ENCODE data around the gene PARVB.
"Not testable (repeated sequence)": the region's sequence is repeated elsewhere in the genome, so short reads cannot be mapped to it uniquely, and the experiment has no call there.

PARVB gene

DNA sequence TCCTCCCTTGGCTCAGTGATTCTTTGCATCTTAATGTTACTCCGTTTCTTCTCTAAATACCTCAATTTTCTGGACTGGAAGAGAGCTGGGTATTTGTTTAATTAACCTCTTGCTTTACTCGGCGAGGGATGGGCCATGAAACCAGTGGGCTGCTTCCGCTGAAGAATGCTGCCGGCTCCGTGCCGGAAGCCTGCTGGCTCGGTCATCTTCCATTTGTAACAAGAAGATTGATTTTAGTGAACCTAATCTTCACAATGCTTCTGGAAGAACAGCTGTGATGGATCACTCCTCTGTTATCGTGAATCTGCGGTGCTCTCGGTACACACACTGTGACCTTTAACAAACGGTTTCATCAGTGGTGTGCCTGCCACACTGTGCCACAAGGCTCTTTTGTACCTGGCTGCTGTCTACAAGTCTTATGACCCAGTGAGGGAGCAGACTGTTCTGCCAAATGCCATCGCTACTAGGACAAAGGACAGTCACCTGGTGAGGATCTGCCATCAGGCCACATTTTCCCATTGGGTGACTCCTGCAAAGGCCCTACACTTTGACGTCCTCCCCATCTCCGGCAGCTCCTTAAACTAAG, 25.3 kb upstream of the PARVB start:
- no peak for DNase-seq

DNA sequence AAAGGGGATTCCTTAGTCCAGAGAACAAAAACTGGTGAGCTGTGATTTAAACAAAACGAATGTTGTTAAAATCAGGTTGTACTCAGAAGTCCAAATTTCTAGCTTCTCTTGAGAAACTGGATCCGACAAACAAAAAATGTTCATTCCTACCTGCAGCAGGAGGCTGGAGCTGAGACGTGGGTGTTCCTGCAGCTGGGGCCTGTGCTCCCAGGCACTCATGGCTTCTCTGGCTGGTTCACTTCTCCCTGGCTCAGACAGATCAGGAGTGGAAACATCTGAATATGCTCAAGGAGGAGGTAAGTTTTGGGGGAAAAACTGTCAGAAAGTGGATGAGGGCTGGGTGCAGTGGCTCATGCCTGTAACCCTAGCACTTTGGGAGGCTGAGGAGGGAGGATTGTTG, 24.7 kb upstream of the PARVB start:
- no peak for DNase-seq

DNA sequence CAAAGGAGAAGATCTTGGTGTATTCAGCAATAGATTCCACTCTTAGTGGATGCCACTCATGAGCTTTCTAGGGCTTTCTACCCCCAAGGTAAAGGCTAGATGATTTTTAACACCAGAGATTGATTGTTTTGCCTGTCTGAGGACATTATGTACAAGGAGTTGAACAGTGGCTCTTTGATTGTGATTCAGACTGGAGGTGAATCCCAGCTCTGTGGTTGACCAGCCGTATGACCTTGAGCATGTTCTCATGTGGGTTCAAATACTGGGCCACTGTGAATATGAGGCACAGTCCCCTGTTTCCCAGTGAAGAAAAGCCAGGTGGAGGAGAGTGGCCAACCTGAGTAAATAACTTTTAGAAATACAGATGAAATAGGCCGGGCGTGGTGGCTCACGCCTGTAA, 24.0 kb upstream of the PARVB start:
- DNase-seq: no peak

DNA sequence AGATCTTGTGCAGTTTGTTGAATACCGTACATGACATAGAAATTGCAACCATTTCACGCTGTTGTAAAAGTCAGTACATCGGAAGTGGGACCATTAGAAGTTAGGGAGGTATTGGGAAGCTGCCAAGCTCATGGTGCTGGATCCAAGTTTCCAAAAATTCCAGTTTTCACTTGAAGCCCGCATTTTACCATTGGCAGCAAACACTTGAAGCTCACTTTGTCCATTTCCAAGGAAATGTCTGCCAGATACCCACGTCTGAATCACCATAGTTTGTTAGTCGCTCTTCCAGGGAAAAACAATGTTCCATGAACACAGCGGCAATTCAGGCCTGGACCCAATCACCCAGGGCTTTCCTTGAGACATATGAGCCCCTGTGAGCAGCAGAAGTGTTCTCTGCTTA, 22.6 kb upstream of the PARVB start:
- DNase-seq: no peak

DNA sequence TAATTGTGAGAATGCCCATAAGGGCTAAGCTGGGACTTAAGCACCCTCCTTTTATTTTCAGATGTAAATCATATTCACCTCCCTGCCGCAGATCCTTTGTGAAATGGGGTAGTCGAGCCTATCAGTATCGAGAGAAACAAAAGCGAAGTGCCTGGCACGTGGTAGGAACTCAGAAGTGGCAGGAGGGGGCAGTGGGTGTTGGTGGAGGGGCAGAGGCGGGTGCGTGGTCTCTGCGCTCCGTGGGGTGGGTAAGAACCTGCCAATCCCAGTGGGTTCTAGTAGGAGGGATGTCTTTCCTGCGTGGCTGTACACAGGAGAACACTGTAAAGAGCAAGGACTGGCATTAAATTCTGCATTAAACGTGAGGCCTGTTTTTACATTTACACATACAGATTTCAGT, 21.8 kb upstream of the PARVB start:
- DNase-seq: no peak

DNA sequence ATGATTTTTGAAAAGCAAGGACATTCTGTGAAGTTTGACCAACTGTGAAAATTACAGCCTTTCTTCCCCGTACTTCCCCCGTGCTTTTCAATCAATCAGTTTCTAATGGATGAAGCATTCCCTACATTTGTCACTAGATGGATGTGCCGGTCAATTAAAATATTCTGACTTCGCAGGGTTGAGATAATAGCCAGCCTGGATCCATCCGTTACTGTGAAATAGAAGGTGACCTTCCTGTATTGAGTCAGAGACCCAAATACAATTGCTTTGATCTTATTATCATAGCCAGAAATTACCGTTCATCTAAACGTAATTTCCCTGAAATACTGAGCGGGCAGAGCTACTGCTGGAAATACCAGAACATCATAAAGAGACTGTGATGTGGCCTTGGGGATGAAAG, 21.1 kb upstream of the PARVB start:
- no peak for DNase-seq

DNA sequence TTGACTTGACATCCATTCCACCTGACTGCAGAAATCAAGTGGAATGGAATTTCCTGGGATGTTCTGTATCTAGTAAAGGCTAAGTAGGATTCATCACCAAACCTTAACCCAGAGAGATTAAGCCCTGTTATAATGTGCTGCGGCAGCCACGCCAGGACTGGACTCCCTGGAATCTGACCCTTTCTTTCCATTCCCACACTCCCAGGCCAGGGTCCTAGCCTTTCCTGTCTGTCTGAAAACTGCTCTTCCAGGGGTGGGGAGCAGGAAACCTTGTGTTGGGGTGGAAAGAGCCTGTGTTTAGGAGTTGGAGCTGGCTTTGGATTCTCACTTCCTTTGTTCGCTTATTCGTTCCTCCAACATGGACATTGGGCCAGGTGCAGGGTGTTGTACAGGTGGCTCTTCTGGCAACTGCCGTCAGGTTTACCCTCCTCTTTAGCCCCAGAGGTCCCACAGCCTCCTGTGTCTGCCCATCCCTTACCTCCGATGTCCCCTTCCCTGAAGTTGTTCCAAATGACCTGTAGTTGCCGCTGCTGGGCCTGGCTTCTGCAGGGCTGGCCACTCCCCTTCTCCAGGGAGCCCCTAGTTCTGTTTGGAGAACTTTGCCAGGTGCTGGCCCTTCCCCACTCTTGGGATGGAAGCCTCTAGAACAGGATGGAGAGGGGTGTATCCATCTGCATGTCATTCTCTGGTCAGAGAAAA, 20.5 kb upstream of the PARVB start:
- no peak for DNase-seq

DNA sequence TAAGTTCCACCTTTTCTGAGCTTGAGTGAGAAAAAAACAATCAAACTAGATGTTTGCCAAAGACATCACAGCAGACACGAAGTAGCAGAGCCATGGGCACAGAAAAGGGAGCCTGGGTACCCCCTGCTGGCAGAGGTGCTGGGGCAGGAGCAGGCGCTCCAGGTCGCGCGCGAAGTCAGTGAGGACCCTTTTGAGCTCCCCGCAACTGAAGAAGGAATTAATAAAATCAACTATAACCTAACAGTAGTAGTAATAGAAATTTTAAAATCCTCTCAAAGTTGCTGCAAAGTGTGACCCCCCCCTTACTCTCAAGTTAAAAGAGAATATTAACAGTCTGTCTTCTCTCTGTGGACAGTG, 20.0 kb upstream of the PARVB start:
- DNase-seq: no peak

DNA sequence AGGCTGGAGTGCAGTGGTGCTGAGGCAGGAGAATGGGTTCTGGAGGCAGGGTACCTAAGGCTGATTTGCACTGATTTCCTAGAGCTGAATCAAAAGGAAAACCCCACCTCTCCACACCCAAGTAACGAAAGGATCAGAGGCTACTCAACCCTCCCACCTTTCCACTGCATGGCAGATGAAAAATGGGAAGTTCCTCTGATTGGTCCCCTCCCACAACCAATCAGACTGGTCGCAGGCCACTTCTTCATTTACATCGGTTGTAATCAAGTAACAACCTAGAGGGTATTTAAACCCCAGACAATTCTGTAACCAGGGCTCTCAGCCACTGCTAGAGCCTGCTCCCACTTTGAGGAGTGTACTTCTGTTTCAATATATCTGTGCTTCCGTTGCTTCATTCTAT, 18.6 kb upstream of the PARVB start:
- no peak for DNase-seq

DNA sequence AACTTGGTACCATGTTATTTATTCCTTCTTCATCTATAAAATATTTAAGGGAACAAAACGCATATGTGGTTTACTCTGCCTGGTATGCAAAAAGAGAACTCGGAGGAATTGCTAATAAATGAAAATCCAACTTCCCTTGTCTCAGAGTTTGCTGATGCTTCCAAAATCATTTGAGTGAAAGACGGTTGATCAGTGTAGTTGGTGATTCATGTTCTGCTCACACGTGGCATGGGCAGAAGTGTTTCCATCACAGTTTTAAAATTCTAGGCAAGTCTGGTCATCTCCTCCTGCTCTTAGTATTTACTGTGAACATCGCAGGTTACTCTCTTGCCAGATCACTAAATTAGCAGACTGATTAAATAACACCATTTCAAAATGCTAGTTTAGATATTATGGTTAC, 11.9 kb upstream of the PARVB start:
- DNase-seq: no peak

DNA sequence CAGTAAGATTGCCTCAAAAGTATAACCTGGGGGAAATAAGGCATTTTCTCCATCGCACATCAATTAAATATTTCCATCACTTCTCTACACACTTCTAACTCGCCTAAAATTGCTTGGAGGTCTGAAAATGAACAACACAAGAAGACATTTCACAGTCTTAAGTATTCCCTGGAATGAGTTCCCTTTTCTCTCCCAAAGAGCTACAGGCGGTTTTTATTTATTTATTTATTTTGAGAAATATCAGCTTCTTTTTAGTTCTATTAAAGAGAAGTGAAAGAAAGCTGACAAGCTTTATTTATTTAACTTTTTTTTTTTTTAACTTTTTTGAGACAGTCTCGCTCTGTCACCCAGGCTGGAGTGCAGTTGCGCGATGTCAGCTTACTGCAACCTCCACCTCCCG, 11.5 kb upstream of the PARVB start:
- DNase-seq: no peak

DNA sequence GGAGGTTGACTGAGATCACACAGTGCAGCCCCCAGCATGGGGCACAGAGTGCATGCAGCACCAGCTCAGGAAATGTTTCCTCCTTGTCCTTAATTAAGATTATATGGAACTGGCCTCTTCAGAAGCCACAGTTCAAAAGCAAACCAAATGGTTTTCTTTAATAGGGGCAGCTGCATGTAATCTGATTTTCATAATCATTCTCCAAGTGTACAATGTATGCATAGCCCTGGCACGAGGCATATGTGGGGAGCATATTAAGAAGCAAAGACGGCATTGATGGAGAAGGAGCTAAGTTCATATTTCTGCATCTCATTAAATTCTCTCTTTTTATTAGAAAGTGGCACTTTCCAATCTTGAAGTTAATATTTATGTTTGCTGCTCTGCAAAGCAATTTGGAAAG, 9.9 kb upstream of the PARVB start:
- DNase-seq: no peak

DNA sequence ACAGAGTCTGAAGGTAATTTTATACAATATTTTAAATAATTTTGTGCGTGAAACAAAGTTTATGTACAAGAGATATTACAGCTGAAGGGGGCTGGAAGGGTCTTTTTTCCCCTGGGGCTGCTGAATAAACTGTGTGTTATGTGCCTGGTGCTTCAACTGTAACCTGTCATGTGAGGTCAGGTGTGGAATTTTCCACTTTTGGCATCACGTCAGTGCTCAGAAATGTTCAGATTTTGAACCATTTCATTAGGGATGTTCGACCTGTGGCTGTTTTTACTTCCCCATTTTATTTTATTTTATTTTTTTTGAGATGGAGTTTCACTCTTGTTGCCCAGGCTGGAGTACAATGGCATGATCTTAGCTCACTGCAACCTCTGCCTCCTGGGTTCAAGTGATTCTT, 7.5 kb upstream of the PARVB start:
- not testable (repeated sequence) for DNase-seq

DNA sequence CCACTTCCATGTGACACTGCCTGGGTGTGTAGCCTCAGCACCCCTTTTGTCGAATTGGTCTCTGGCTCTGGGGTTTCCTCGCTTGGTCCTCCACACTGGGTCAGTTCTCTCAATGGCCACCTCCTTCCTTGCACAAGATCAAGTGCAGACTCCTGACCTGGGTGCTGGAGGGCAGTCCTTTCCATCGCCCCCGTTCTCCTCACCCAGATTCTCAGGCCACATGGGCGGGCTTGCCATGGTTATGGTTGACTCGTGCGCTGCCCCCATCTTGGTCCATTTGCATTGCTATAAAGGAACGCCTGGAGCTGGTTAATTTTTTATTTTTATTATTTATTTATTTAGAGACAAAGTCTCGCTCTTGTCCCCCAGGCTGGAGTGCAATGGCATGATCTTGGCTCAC, 5.5 kb upstream of the PARVB start:
- DNase-seq: no peak

DNA sequence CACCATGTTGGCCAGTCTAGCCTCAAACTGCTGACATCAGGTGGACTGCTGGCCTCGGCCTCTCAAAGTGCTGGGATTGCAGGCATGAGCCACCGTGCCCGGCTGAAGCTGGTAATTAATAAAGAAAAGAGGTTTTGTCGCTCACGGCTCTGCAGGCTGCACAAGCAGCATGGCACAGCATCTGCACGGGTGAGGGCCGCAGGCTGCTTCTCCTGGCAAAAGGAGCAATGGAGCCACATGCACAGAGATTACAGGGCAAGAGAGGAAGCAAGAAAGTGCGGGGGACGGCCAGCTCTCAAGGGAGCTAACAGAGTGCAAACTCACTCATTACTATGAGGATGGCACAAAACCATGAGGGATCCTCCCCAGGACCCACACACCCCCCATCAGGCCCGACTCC, 4.7 kb upstream of the PARVB start:
- no peak for DNase-seq

DNA sequence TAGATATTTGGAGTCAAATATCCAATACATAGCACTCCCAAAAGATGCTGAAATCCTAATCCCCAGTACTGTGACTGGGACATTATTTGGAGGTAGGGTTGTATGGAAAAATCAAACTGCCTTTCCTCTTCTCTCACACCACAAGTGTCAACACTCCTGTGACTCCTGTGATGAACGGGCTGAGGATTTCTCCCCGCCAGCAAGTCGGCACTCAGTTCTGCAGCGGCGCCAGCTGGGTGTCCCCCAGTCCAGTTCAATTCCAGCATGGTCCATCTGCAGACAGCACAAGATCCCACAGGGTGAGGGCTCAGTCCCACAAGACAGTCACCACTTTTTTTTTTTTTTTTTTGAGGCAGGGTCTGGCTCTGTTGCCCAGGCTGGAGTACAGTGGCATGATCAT, 4.3 kb upstream of the PARVB start:
- DNase-seq: no peak

DNA sequence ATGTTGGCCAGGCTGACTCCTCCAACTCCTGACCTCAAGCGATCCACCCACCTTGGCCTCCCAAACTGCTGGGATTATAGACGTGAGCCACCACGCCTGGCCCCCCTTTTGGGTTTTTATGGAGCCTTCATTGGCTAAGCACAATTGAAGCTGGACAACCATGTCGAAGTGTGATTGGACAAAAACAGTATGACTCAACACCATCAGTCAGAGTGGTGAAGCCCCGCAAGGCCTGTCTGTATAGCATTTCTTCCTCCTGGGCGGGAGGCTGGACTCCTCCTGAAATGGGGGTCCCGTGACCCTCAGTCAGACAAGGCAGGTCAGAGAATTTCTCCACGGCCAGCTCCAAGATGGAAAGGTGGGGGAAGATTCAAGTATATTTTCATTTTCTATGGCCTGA, 3.1 kb upstream of the PARVB start:
- DNase-seq: no peak

DNA sequence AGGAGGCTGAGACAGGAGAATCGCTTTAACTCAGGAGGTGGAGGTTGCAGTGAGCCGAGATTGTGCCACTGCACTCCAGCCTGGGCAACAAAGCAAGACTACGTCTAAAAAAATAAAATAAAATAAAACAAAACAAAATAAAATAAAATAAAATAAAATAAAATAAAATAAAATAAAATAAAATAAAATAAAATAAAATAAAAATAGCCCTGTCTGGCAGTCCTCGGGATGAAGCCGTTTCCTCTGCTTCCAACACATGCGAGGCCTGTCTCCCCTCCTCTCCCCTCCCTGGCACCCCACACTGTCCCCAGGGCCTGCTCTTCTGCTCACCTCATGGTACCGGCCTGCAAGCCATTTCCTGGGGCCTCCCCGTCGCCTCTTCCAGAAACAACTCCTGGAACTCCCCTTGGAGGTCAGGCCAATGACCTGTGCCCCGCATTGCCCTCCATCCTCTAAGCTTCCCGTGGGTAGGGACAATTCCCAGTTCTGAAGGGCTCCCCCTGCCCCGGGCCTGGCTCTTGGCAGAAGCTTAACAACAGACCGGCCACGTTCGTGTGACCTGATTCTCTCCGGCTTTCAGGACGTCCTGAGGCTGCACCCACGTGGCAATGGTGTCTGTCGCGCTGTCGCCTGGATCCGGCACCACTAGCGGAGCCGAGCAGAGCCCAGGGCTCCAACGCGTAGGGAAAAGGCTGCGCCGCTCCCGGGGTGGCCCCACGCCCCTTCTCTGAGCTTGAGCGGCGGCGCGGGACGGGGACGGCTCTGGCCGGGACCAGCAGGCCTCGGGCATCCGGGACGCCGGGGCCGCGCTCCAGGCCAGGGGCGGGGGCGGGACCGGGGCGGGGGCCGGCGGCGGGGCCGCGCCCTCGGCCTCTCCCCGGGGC, 456 bp upstream of the PARVB start:
- peak; percentile 17 to 37 for DNase-seq

DNA sequence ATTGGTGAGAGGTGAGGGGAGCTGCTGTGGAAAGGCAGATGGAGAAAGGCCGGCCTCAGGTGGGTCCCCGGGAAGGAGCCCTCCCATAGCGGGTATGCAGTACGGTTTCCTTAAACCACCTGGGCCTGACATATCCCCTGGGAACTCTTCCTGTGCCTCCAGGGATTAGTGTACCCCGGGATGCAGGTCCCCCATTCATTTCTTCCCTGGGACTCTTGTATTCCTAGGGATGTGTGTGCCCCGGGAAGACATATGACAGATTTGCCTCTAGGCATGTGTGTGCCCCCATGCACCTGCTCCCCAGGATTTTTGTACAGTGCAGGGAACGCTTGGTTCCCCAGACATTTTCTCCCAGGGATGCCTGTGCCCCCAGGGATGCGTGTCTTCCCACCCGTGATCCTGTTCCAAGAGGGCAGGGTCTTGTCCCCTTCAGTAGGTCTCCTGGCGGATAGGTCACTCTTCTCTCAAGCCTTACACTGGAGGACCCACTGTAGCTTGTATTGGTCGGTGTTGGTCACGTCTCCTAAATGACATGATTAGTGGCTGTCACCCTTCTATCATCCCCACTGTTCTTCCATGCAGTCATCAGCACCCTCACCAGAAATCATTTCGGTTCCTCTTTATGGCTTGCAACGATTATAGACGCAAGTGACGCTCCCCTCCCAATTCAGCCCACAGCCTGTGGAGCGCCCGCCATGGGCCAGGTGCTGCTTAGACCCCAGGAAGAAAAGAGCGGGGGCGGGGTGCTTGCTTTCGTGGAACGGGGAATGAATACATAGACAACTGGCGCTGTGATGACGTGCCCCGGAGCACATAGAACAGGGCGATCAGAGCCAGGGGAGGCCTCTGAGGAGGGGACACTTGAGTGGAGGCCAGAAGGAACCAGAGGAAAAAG, 1.3 kb downstream of the PARVB start:
- no peak for DNase-seq

DNA sequence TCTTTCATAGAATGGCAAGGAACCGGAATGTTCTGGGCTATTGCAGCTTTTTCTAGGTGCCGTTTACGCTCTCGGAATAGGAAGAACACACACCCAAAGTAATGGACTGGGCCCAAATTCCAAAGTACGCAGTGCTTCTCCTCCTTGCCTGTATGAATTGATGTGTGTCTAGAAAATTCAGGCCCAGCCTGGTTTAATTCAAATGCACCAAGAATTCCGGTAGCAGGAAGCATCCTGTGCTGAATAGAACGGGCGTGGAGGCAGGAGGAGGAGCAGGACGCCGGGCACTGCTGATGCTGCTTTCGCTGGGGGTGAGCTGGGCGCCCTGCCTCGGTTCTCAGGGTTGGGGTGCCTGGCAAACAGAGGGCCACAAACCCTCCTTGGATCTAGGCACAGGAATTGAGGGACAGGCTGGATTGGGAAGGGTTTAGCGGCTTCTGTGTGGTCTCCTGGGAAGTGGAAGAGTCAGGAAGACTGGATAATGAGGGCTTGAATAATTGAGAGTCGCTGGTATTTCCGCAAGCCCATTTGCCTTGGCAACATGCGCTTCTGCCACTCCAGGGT, 2.0 kb downstream of the PARVB start:
- DNase-seq: no peak

DNA sequence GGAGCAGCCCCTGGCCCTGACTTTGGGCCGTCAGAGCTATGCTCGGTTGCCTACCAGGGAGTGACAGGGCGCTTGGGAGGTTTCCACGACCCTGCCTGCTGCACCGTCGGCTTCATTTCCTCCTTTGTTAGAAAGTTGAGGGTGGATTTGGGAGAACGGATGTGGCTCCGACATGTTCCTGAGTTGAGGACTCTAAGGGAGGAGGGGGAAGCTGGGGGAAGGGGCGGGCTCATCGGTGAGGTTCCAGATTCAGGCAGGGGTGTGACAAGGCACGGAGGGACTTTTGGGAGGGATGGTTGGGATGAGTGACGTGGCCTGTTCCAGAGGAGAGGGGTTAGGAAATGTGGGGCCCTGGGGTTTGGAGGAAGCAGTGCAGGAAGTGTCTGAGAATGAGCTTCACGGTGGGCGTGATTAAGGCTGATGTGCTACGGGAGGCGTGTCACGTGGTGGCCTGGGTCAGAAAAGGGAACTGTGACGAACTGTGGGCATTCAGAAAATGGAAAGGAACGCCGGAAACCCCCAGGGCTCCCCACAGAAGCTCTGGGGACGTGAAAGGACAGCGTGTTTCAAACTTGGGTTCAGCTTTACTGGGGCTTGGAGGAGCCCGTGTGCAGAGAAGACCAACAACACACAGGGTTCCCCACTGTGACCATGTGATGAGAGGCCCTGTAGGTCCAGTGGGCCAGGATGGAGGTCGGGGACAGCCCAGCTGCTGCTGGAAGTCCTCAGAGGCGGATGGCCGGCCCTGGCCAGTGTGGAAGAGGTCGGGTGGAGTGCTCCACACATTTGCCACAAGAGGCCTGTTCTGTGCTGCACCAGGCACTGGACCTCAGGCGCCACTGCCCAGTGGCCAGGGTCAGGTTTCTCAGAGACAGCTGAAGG, 2.8 kb downstream of the PARVB start:
- DNase-seq: peak; percentile 50 to 57

DNA sequence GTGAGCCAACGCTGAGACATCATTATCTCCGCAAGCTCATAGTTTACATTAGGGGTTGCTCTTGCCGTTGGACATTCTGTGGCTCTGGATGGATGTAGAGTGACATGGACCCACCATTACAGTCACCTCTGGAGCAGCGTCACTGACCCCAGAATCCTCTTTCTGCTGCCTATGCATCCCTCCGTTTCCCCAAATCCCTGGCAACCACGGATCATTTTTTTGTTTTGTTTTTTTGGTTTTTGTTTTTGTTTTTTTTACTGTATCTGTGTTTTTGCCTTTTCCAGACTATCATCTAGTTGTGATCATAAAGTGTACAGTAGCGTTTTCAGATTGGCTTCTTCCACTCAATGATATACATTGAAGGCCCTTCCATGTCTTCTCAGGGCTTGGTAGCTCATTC, 4.0 kb downstream of the PARVB start:
- no peak for DNase-seq

Data from stimulated activated CD4-positive, alpha-beta T cell treated with anti-CD3 and anti-CD28 coated beads, Interleukin-2, amount 100 ng/mL, for 48 hours (primary cell).